Psoas muscle (tissue), 8 donors: ENCODE data around the gene DEPP1. TPM values are rescaled to one million over a fixed set of nuclear protein-coding genes. Genes with fewer than 3 reads are reported as not detected.

Experiments used
- ATAC-seq, 4 donors: fragments of 200-7000 bp; cut with Tn5 transposase; one replicate each; pipeline ENCODE4 v1.9.1; 2020; ENCODE audit warnings: moderate library complexity in 3 of 4, mild to moderate bottlenecking in 2 of 4
- DNase-seq, 2 donors: peaks; one replicate each; pipeline ENCODE4 v3.0.0-alpha.2; 2020
- H3K27ac ChIP-seq: fragments of 200-600 bp; one replicate; pipeline ENCODE4 v1.8.0; 2022
- H3K27me3 ChIP-seq, 3 donors: fragments of 200-600 bp in 1 of 3; one replicate each; pipeline versions ENCODE4 v1.6.1 to v1.8.0; 2013 to 2022; ENCODE audit warnings: low read length in 2 of 3, mild to moderate bottlenecking in 2 of 3, moderate library complexity in 1 of 3; ENCODE audit not compliant: insufficient read depth in 3 of 3
- H3K36me3 ChIP-seq, 2 donors: fragments of 200-600 bp in 1 of 2; one replicate each; pipeline versions ENCODE4 v1.6.1 to v1.8.0; 2013 to 2022; ENCODE audit warnings: low read depth in 1 of 2, mild to moderate bottlenecking in 1 of 2, moderate library complexity in 1 of 2; ENCODE audit not compliant: insufficient read depth in 1 of 2
- H3K4me1 ChIP-seq: fragments of 200-600 bp; one replicate; pipeline ENCODE4 v1.8.0; 2022
- H3K4me3 ChIP-seq: fragments of 200-600 bp; one replicate; pipeline ENCODE4 v1.8.0; 2022; ENCODE audit warnings: mild to moderate bottlenecking
- H3K9me3 ChIP-seq: fragments of 200-600 bp; one replicate; pipeline ENCODE4 v1.8.0; 2022
- WGBS, 3 donors: extraction: QIAGEN DNeasy Blood & Tissue Kit; methylation state at CpG; one replicate each; pipeline versions ENCODE4 v1.1.6 to v1.1.7; 2013; 5-methylcytosine and 5-hydroxymethylcytosine counted together
- intact Hi-C, 2 donors: fragments of 100-400 bp; cut with DNase I; formaldehyde crosslinking; loops; one replicate each; pipeline versions ENCODE4 v1.11.0 to v1.14.2; 2022
- polyA plus RNA-seq, 3 donors: library from polyadenylated mRNA; stranded (reverse); fragments of 200-250 nt; gene quantifications; one replicate each; pipeline ENCODE4 v1.2.3, GENCODE V29; 2013
- total RNA-seq, 4 donors: library from RNA; stranded (reverse); fragmentation: NEBNext Ultra II Directional in 2 of 4; extraction: Animal tissue kit (Norgen Biotek cat#: 25700) in 2 of 4; gene quantifications; one replicate each; pipeline versions ENCODE4 v1.2.1 to v1.2.4, GENCODE V29; 2021 to 2023
- TF ChIP-seq, protein P1 (sequence below): fragments of 200-600 bp; IDR thresholded peaks from one replicate; pipeline ENCODE4 v1.8.0; 2022; ENCODE audit warnings: antibody characterized with exemption
- donor health status: healthy with polysubstance abuse.
- donor health status: DM: no; HTN: no; CAD: no; lungs with moderate emphysema.
- donor health status: Bipolar disorder and iron deficiency.
- donor health status: healthy.
- donor health status: DM: yes; HTN: yes; CAD: no.
- donor health status: DM: no; HTN: no; CAD: no.
- donor health status: DM: no; HTN: no; CAD: no.
- donor health status: DM: yes; HTN: yes; CAD: no.

The DEPP1 gene
- total and polyA plus RNA-seq, 7 donors: 28.2 to 102 (median 37.4) TPM

DNA sequence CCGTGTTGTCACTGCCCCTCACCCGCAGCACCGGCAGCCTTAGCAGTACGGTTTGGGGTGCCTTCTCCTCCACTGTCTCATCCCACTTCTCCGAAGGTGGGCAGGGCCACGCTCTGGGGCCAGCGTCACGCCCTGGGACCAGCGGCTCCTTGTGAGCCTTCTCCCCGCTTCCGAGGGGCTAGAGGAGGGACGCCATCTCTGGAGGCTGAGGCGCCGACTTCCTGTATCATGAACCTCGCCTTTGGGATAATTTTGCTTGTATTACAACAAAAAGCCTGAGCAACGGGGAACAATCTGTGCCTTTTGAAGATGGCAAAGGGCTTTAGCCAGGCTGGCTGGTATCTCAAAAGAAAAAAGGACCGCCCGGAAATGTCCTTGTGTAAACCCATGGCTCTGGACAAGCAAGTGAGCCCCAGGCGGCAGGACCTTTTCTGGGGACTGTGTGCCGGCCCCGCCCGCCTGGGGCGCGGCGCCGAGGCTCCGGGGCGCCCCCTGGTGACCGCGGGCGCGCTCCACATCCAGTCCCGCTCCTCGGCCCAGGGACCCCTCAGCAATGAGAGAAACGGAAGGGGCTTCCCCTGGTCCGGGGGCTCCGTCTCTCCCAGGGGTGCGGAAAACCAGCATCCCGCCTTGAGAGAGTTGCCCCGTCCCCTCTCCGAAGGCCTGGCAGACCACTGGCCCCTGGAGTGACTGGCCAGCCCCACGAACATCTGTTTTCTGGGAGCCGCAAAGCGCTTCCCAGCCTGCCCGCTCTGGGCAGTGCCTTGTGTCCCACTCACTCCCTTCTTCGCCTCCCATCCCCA lies 3.8 kb downstream of the DEPP1 start:
- Histone ChIP-seq H3K27ac (peak overlapping the region; percentile 96), H3K36me3 (peaks cover 0 to 18% of the 10 kb centered on the region in 2 donors), H3K4me1 (peaks cover 53% of the 10 kb centered on the region), H3K4me3 (peak overlapping the region; percentile 61), H3K27me3 (no peaks in the 10 kb centered on the region), H3K9me3 (no peaks in the 10 kb centered on the region)
- TF ChIP-seq, protein P1, sequence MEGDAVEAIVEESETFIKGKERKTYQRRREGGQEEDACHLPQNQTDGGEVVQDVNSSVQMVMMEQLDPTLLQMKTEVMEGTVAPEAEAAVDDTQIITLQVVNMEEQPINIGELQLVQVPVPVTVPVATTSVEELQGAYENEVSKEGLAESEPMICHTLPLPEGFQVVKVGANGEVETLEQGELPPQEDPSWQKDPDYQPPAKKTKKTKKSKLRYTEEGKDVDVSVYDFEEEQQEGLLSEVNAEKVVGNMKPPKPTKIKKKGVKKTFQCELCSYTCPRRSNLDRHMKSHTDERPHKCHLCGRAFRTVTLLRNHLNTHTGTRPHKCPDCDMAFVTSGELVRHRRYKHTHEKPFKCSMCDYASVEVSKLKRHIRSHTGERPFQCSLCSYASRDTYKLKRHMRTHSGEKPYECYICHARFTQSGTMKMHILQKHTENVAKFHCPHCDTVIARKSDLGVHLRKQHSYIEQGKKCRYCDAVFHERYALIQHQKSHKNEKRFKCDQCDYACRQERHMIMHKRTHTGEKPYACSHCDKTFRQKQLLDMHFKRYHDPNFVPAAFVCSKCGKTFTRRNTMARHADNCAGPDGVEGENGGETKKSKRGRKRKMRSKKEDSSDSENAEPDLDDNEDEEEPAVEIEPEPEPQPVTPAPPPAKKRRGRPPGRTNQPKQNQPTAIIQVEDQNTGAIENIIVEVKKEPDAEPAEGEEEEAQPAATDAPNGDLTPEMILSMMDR: peak; percentile 98
- intact Hi-C loops: loop anchor here (1.0 to 2.0 kb wide), 2 partner anchors 42 to 43 kb away; no protein-coding TSS in a partner anchor
- DNase-seq (peak; percentile 78 to 87), ATAC-seq (peak; percentile 69 to 78 (median 70))
- 7 to 11% (median 7%) methylated on average over 42 to 46 of the region's 46 CpGs for WGBS, 3 donors

DNA sequence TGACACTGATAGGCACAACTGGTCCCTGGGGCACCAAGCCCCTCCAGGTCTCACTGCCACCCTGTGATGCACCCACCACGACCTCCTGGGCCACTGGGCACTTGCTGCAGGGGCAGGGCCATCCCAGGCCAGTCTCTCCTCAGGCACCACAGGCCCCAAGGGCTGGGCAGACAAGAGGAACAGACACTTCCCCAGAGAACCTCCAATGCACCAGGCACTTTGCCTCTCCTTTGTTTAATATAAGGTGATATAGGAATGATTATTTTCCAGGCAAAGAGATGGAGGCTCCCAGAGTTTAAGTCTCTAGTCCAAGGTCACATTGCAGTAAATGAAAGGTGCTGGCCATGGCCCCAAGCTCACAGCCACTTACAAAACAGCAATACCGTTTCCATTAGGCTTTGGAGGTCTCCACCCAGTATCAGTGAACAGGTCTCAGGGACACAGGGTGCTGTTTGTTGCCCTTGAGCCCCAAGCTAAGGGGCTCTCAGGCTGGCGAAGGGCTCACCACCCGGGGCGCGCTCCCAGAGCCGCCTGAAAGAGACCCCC lies 4.5 kb downstream of the DEPP1 start:
- peaks cover 0 to 18% of the 10 kb centered on the region in 2 donors for H3K36me3 ChIP-seq
- TF ChIP-seq, protein P1: no peak
- WGBS, 3 donors: 43 to 57% (median 46%) methylated on average over 7 of the region's 7 CpGs
- intact Hi-C loops: loop anchor here in 1 of 2 donors (2.0 kb wide), 1 partner anchor 41 kb away; no protein-coding TSS in a partner anchor
- ATAC-seq: no peak
- H3K4me3 ChIP-seq: peak overlapping the region; percentile 61
- DNase-seq: peak in 1 of 2 donors; percentile 51
- H3K4me1 ChIP-seq: peaks cover 53% of the 10 kb centered on the region
- no peaks in the 10 kb centered on the region for H3K9me3 ChIP-seq
- H3K27me3 ChIP-seq: no peaks in the 10 kb centered on the region
- H3K27ac ChIP-seq: peak overlapping the region; percentile 96

DNA sequence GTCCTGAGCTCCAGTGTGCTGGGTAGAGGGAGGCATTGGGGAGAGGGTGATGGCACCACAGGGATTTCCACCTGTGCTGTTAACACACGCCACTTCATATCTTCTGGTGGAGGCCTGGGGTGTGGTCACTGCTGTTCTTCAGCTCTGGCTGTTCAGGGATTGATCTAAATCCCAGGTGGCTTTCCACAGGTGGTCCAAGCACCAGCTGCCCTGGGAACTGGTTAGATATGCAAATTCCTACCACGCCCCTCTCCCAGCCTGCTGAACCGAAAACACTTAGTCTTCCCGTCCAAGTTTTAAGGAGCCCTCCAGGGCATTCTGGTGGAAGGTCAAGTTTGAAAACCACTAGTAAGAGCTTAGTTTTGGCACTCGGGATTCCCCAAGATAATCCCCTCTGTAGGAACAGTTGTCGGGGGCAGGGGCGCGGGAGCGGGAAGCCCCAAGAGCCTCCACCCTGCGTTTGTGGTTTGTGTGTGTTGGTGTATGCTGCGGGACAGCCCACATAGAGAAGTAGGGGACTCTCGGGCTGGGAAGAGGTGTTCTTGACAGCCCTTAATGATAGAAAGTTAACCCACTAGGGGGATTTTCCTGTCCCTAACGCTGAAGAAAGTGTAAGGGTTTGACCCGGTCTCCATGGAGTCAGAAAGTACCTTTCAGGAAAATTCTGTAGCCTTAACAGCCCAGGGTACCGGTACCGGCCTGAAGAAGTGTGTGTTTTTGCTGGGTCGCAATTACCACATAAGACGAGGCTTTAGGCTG lies 5.1 kb downstream of the DEPP1 start:
- intact Hi-C loops: loop anchor here in 1 of 2 donors (2.0 kb wide), 1 partner anchor 41 kb away; no protein-coding TSS in a partner anchor
- Histone ChIP-seq H3K27ac (peak overlapping the region; percentile 96), H3K36me3 (peaks cover 0 to 18% of the 10 kb centered on the region in 2 donors), H3K4me3 (no peak overlapping the region), H3K27me3 (no peaks in the 10 kb centered on the region), H3K9me3 (no peaks in the 10 kb centered on the region), H3K4me1 (peaks cover 55% of the 10 kb centered on the region)
- ATAC-seq: no peak
- peak in 1 of 2 donors; percentile 45 for DNase-seq
- 67 to 71% (median 70%) methylated on average over 18 of the region's 18 CpGs for WGBS, 3 donors
- TF ChIP-seq, protein P1: no peak

DNA sequence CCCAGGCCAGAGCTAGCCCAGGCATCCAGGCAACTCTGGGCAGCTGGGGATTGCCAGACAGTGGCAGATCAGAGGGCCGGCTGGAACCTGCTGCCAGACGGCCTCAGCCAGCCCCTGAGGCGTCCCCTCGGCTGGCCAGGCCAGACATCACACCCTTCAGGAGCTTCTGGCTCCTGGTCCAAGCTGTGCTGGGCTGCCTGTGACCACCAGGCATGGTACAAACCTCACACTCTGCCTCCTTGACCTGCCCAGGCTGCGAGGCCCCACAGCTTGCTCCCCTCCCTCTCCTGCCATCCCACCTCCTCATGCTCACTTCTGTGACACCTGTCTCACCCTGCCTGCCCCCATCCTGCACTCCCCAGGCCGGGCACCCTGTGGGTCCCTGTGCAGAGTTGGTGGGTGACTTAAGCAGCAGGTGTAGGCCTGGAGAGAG lies 5.7 kb downstream of the DEPP1 start:
- no peak overlapping the region for H3K27ac ChIP-seq

More for the DNA sequence above, 5.7 kb downstream of the DEPP1 start:
- TF ChIP-seq, protein P1: no peak
- DNase-seq (peak in 1 of 2 donors; percentile 58), ATAC-seq (no peak)
- Histone ChIP-seq H3K36me3 (peaks cover 0 to 18% of the 10 kb centered on the region in 2 donors), H3K9me3 (no peaks in the 10 kb centered on the region), H3K4me1 (peaks cover 60% of the 10 kb centered on the region), H3K27me3 (no peaks in the 10 kb centered on the region), H3K4me3 (no peak overlapping the region)
- 47 to 57% (median 53%) methylated on average over 6 of the region's 6 CpGs for whole genome bisulfite sequencing, 3 donors
- intact Hi-C loops: no loop called here
